Measurements from ENCODE around the gene PRKN.

The PRKN gene

GRCh38 chr6:162271922-162272321 lies 455.6 kb downstream of the PRKN start:
- DNase-seq, result no peak

- DNase-seq, result no peak
These were observed 456.6 kb downstream of the PRKN start for GRCh38 chr6:162270966-162271365.

DNA sequence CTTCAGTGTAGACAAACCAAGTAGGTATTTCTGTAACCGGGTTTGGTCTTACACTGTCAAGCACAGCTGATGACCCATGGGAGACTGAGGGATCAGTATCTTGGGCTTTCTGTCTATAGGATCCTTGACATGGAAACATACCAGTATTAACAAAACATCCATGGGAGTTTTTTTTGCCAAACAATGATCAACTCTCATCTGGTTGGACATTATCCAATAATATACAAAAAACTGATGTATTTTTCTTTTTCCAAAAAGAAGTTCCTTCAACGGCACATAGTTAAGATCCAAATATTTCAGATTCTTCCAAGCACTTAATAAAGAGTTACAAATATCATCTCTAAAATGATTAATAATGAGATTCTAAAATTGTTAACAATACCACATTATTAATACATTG lies 459.9 kb downstream of the PRKN start:
- no peak for DNase-seq

DNA sequence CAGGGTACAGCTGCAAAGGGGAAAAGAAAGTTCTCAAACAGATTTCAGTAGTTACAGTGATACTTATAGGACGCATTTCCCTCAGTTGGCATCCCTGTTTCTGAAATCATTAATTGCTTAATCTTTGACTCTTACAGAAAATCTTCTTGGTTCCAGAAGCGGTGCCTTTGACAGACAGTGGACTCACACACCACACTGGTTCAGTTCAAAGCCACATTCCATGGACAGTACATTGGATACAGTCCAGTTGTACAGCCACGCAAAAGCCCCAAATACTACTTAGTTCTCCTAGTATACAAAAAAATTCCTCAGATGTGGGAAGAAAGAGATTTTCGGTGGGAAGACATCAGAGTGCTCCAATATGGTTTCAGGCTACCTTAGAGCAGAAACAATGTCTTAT lies 460.4 kb downstream of the PRKN start:
- DNase-seq, result no peak

DNA sequence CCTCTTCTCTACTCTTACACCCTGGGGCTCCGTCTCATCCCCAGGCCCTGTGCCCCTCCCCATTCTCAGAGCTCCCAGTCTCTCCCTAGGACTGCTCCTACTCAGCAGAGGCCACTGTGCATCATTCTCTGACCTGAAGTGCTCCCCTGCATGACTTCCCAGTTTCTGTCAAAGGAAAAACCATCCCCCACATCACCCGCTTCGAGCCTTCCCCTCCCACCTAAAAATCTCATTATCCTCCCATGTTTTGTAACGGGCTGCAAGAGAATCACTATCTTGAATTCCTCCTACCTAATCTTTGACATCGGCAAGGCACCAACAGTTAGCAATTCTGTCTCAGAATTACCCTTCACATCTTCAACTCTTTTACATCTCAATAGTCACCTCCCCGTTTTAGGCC lies 463.0 kb downstream of the PRKN start:
- no peak for DNase-seq

- no peak for DNase-seq
These were observed 464.9 kb downstream of the PRKN start for GRCh38 chr6:162262466-162263196.

GRCh38 chr6:162261598-162261997 lies 466.0 kb downstream of the PRKN start:
- no peak for DNase-seq

DNA sequence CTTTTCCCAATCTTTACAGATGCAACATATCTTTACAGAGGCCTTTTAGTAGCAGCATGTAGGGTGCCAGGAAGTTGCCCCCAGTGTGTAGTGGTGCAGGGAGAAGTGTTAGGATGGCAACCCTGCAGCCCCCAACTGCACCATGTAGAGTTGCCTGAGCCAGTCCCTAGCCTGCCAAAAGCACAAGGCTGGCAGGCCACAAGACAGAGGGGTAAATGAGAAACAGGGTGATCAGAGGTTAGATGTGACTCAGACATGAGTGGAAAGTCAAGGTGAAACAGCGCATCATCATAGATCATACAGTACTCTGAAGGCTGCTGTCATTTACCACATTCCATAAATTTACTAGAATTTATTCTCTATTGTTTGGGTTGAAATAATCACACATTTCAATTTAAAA lies 467.5 kb downstream of the PRKN start:
- no peak for DNase-seq

DNA sequence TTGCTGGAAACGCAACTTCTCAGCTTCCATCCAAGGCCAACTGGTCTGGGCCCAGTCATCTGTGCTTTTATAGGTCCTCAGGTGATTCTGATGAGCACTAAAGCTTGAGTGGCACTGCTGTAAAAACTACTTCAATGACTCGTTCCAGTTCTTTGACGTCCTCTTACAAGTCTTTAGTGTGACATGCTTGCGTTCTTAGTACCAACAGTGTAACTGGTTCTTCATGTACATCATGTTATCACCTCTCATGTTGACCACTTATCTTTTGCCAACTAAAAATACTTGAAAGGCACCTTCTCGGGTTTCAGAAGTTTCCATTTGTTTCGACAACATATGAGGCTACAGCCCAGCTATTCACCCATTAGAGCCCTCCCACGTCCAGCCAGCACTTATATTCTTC lies 468.9 kb downstream of the PRKN start:
- DNase-seq, result no peak

GRCh38 chr6:162256361-162256760 lies 471.2 kb downstream of the PRKN start:
- DNase-seq, result no peak

- no peak for DNase-seq
These were observed 476.3 kb downstream of the PRKN start for GRCh38 chr6:162251257-162251656.

DNA sequence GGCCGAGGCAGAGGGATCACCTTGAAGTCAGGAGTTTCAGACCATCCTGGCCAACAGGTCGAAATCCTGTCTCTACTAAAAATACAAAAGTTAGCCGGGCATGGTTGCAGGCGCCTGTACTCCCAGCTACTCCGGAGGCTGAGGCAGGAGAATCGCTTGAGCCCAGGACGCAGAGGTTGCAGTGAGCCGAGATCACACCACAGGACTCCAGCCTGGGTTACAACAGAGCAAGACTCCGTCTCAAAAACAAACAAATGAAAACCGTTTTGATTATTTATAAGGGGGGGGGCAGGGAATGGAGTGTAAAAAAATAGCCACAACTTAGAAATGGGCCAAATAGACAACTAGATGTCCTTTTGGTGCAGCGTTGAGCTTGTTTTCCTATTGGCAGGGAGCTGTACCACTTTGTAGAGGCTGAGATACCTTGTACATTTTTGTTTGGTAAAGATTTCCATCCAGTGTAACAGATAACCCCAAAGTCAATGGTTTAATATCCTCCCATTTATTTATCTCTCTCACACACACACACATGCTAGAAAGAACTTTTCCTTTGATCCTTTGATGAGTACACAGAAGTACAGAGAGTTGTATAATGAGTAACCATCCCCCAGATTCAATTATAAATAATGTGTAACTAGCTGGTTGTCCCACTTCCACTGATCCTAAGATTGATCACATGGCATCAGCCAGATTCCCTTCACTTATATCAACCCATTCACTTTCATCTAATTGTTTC lies 477.5 kb downstream of the PRKN start:
- DNase-seq, result no peak

- no peak for DNase-seq
These were observed 481.6 kb downstream of the PRKN start for GRCh38 chr6:162245830-162246420.

DNA sequence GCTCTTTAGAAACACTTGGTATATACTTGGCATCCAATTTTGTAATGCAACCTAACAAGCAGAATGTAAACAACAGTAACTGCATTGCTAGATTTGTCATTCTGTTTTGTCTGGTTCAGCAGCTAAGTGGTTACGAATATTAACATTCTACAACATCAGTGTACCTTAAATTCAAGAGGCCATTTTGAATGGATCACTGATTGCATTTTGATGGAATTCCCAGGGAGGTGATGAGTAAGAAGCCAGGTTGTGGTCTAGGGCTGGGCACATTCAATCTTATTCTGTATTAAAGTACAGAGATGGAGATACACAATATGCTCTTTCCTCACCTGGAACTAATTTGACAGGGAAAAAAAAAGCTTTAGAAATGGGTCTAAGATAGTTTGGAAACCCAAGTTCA lies 483.5 kb downstream of the PRKN start:
- no peak for DNase-seq

- DNase-seq, result no peak
These were observed 484.7 kb downstream of the PRKN start for GRCh38 chr6:162242915-162243314.

DNA sequence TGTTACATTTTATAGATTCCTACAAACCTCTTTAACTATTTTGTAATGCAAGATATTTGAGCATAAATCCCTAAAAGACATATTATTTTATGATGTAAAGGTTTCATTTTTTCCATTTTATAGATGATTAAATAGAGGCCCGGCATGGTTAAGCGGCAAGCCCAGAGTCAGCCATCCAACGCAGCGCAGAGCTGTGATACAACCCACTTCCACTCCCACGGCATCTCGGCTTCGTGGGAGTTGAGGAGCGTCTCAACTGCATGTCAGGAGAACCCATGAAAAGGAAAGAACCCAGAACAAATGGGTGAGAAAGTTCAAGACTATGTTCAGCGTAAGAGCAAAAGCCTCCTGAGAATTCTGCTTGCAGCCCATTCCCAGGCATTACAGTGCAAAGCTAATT lies 488.2 kb downstream of the PRKN start:
- no peak for DNase-seq

- DNase-seq, result no peak
These were observed 488.9 kb downstream of the PRKN start for GRCh38 chr6:162238675-162239074.

GRCh38 chr6:162237331-162237730 lies 490.2 kb downstream of the PRKN start:
- no peak for DNase-seq

DNA sequence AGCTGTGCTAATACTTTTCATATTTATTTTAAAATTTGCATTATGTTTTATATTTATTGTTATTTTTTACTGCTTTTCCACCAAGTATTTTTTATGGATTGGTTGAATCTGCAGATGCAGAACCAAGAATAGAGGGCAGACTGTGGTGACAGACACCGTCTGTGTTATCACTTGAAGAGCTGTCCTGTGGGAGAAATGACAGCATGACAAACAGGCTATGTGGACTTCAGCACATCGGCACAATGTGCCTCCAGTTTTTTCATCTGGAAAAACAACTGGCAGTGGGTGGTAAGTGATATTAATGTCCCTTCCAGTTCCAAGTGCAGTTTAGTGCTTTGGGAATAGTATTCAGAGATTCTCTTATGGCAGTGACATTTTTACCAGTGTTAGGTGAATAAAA lies 492.9 kb downstream of the PRKN start:
- DNase-seq, result no peak

GRCh38 chr6:162230147-162230752 lies 497.3 kb downstream of the PRKN start:
- no peak for DNase-seq

GRCh38 chr6:162229093-162229492 lies 498.5 kb downstream of the PRKN start:
- no peak for DNase-seq

GRCh38 chr6:162226803-162227202 lies 500.8 kb downstream of the PRKN start:
- DNase-seq, result no peak

DNA sequence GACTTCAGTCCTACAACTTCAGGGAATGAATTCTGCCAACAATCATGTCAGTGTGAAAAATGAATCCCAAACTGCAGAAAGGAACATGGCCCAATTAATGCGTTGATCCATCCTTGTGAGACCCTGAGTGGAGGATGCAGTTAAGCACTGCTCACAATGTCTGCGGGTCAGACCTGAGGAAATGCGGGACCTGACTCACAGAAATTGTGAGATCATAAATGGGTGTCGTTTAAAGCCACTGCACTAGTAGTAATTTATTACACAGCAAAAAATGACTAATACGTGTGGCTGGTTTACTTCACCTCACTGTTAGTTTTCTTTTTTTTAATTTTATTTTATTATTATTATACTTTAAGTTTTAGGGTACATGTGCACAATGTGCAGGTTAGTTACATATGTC lies 505.0 kb downstream of the PRKN start:
- DNase-seq, result no peak

DNA sequence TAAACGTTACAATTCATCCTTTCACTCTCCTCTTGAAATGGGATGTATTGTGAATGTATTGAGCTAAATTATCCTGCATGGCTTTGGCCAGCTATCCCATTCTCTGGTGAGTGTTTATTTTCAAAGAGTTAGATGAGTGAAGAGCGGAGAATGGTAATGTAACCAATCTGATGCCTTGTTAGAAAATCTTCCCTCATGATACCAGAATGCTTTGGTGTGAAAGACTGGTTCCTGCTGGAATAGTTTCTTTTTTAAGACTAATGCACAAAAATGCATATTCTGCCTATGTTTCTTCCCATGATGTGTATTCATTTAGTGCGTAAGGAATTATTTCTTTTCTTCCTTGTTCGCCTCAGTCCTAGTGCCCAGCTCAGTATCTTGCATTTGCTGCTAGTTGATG lies 506.7 kb downstream of the PRKN start:
- no peak for DNase-seq
